ENCODE data around the gene GLOD5. TPM values are rescaled to one million over a fixed set of nuclear protein-coding genes. Genes with fewer than 3 reads are reported as not detected.

Gene GLOD5
- total RNA-seq, 1 experiment from 2014 or later: not detected

- no peak overlapping the region for H2BK5ac ChIP-seq (ENCODE audit: insufficient read length, low read length)
- no peaks in the 10 kb centered on the region for H3K27me3 ChIP-seq (ENCODE audit: insufficient read depth, low read length)
- no peak overlapping the region for H3K9ac ChIP-seq (ENCODE audit: extremely low read depth, insufficient read length, low read length)
- no peak overlapping the region for H3K4ac ChIP-seq (ENCODE audit: low read depth, low read length)
- no peak overlapping the region for H4K8ac ChIP-seq (replicated peaks; ENCODE audit: insufficient read length, low read depth, low read length)
- Mint-ChIP-seq H3K27ac (no peak overlapping the region), H3K36me3 (ENCODE audit: insufficient read depth in 1 of 3, low read depth in 3 of 3) (peaks cover 0 to 3% (median 0%) of the 10 kb centered on the region in 3 experiments; a peak in 5 of 7 replicates), H3K4me3 (no peak overlapping the region), H3K27me3 (ENCODE audit: low read depth) (peaks cover 4% of the 10 kb centered on the region), H3K9me3 (peaks cover 54 to 76% of the 10 kb centered on the region in 2 experiments), H3K4me1 (no peaks in the 10 kb centered on the region)
- no peak overlapping the region for H3K4me2 ChIP-seq (ENCODE audit: insufficient read depth, insufficient read length, low read length)
- DNase-seq: no peak
- no peak overlapping the region for H4K91ac ChIP-seq (ENCODE audit: insufficient read length, low read depth, low read length)
- H2AFZ ChIP-seq (ENCODE audit: low read length): no peak overlapping the region
- no peak for TF ChIP-seq CTCF (conservative IDR thresholded peaks at IDR 0.05)
- H3K9me3 ChIP-seq (ENCODE audit: control insufficient read depth, low read depth, low read length): peaks cover 17% of the 10 kb centered on the region
- H3T11ph ChIP-seq (ENCODE audit: low read length): no peak overlapping the region
- H2BK120ac ChIP-seq (ENCODE audit: low read depth, low read length, poor library complexity, severe bottlenecking): no peak overlapping the region
- H2BK12ac ChIP-seq (ENCODE audit: insufficient read length, low read depth, low read length): no peak overlapping the region
- no peak overlapping the region for H3K56ac ChIP-seq (ENCODE audit: insufficient read length, low read depth, low read length)
- no peaks in the 10 kb centered on the region for H4K20me1 ChIP-seq (ENCODE audit: control insufficient read depth, insufficient read depth, insufficient read length)
- no peak overlapping the region for H3K18ac ChIP-seq (ENCODE audit: insufficient read length, low read depth, low read length)
- H4K5ac ChIP-seq (ENCODE audit: insufficient read length, low read depth, low read length): no peak overlapping the region
- H3K4me1 ChIP-seq (ENCODE audit: insufficient read depth, low read length): no peaks in the 10 kb centered on the region
- 100% methylated on average over 1 of the region's 6 CpGs for WGBS (ENCODE audit: extremely low coverage, insufficient read length, low lambda C conversion rate)
- H3K23ac ChIP-seq (ENCODE audit: insufficient read length, low read depth, low read length): no peak overlapping the region
- H3K79me1 ChIP-seq (ENCODE audit: insufficient read depth, low read depth, low read length, poor library complexity, severe bottlenecking): no peaks in the 10 kb centered on the region
- H3K23me2 ChIP-seq (ENCODE audit: insufficient read length, low read depth, low read length, poor library complexity, severe bottlenecking): no peaks in the 10 kb centered on the region
- no peak overlapping the region for H2BK15ac ChIP-seq (ENCODE audit: low read depth, low read length)
- no peak overlapping the region for H2AK5ac ChIP-seq (ENCODE audit: insufficient read length, low read length)
- no peak overlapping the region for H3K27ac ChIP-seq (ENCODE audit: insufficient read length, low read depth, low read length)
- H3K14ac ChIP-seq (ENCODE audit: insufficient read depth, low read length): no peak overlapping the region
- H2BK20ac ChIP-seq (ENCODE audit: low read depth, low read length, poor library complexity, severe bottlenecking): no peak overlapping the region
- no peaks in the 10 kb centered on the region; the same call in 1 of the 2 replicates for H3K79me2 ChIP-seq (ENCODE audit: insufficient read depth, low read length)
Measured at GRCh38 chrX:48769230-48769629, 7.7 kb downstream of the GLOD5 start.

Data from H9 (cell line).